B cell (primary cell): ENCODE data around the gene DCTD. TPM values are rescaled to one million over a fixed set of nuclear protein-coding genes. Genes with fewer than 3 reads are reported as not detected.

Source experiments
- ATAC-seq: fragments of 200-7000 bp; cut with Tn5 transposase; one replicate; pipeline ENCODE4 v1.10.0; 2021; ENCODE audit warnings: low read depth, mild to moderate bottlenecking, moderate number of reproducible peaks, moderate library complexity
- CTCF ChIA-PET: fragments of 350-600 bp; sonication (Branson Sonifier 250); formaldehyde crosslinking; loops from one replicate; lab custom pipeline; 2021; ENCODE audit warnings: antibody characterized with exemption, inconsistent platforms; lab: Charles Lee
- POLR2A ChIA-PET: fragments of 350-600 bp; sonication (Branson Sonifier 250); formaldehyde crosslinking; loops from one replicate; lab custom pipeline; 2021; ENCODE audit warnings: antibody characterized with exemption; lab: Charles Lee
- DNase-seq: peaks from one replicate; pipeline ENCODE4 v3.0.0; 2013
- H2AFZ ChIP-seq: 2 replicates; pipeline ENCODE4 v1.6.1; 2012; ENCODE audit warnings: mild to moderate bottlenecking, low read depth, low read length; ENCODE audit not compliant: insufficient read depth, poor library complexity, severe bottlenecking
- H3K27ac ChIP-seq, 2 donors: 1 replicate in 1 of 2; 2 replicates in 1 of 2; pipeline ENCODE4 v1.5.1; 2012 to 2013; ENCODE audit warnings: low read length in 2 of 2, mild to moderate bottlenecking in 2 of 2, moderate library complexity in 1 of 2
- H3K27me3 ChIP-seq, 4 experiments: fragments of 200-600 bp in 1 of 4; sonication (generic) in 1 of 4; replicated peaks in 1 of 4; 1 replicate in 2 of 4; 2 replicates in 2 of 4; pipeline versions ENCODE4 v1.6.1 to v1.7.0; 2013 to 2016; ENCODE audit warnings: low read length in 3 of 4, mild to moderate bottlenecking in 2 of 4, mixed read lengths in 1 of 4, moderate library complexity in 1 of 4; ENCODE audit not compliant: insufficient read depth in 4 of 4, control insufficient read depth in 3 of 4; ENCODE audit errors: control extremely low read depth in 1 of 4
- H3K36me3 ChIP-seq, 2 experiments: replicated peaks in 1 of 2; 1 replicate in 1 of 2; 2 replicates in 1 of 2; pipeline versions ENCODE4 v1.6.1 to v1.7.1; 2013; ENCODE audit warnings: low read length in 1 of 2; ENCODE audit not compliant: insufficient read depth in 2 of 2, control insufficient read depth in 1 of 2; ENCODE audit errors: control extremely low read depth in 1 of 2, extremely low read depth in 1 of 2
- H3K4me1 ChIP-seq, 2 donors: fragments of 200-600 bp in 1 of 2; sonication (generic) in 1 of 2; 1 replicate in 1 of 2; 2 replicates in 1 of 2; pipeline versions ENCODE4 v1.5.1 to v1.6.1; 2013 to 2017; ENCODE audit warnings: low read length in 2 of 2; ENCODE audit not compliant: control insufficient read depth in 2 of 2, insufficient read depth in 2 of 2
- H3K4me2 ChIP-seq: replicated peaks from 2 replicates; pipeline ENCODE3; 2012; ENCODE audit warnings: mild to moderate bottlenecking, low read depth, low read length; ENCODE audit not compliant: poor library complexity, severe bottlenecking
- H3K4me3 ChIP-seq, 5 experiments: fragments of 200-600 bp in 1 of 5; sonication (generic) in 1 of 5; 1 replicate in 3 of 5; 2 replicates in 2 of 5; pipeline versions ENCODE4 v1.5.1 to v1.7.0; 2011 to 2016; ENCODE audit warnings: low read length in 4 of 5, mild to moderate bottlenecking in 4 of 5, low read depth in 2 of 5, control low read depth in 1 of 5, moderate library complexity in 1 of 5; ENCODE audit not compliant: insufficient read depth in 1 of 5; ENCODE audit errors: control extremely low read depth in 1 of 5, extremely low read depth in 1 of 5
- H3K79me2 ChIP-seq: fragments of 200-600 bp; sonication (generic); one replicate; pipeline ENCODE4 v1.6.0; 2016; ENCODE audit warnings: low read length; ENCODE audit not compliant: control insufficient read depth, insufficient read depth
- H3K9ac ChIP-seq: fragments of 200-600 bp; sonication (generic); 2 replicates; pipeline ENCODE4 v1.6.1; 2017; ENCODE audit warnings: mild to moderate bottlenecking, low read length, moderate library complexity
- H3K9me3 ChIP-seq, 3 donors: one replicate each; pipeline versions ENCODE4 v1.6.1 to v1.7.1; 2013; ENCODE audit warnings: low read length in 2 of 3; ENCODE audit not compliant: control insufficient read depth in 2 of 3, insufficient read depth in 1 of 3; ENCODE audit errors: control extremely low read depth in 1 of 3
- H4K20me1 ChIP-seq: 2 replicates; pipeline ENCODE4 v1.6.0; 2012; ENCODE audit warnings: mild to moderate bottlenecking, low read length; ENCODE audit not compliant: insufficient read depth, control insufficient read depth, poor library complexity, severe bottlenecking
- H3K27ac Mint-ChIP-seq: one replicate; pipeline ENCODE4 v1.8.0; 2021; ENCODE audit warnings: mixed read lengths
- H3K27me3 Mint-ChIP-seq: one replicate; pipeline ENCODE4 v1.8.0; 2021; ENCODE audit warnings: mixed read lengths
- H3K4me1 Mint-ChIP-seq: one replicate; pipeline ENCODE4 v1.8.0; 2021; ENCODE audit warnings: mixed read lengths
- H3K4me3 Mint-ChIP-seq: one replicate; pipeline ENCODE4 v1.8.0; 2021; ENCODE audit warnings: mixed read lengths
- H3K9me3 Mint-ChIP-seq: one replicate; pipeline ENCODE4 v1.8.0; 2022; ENCODE audit warnings: mixed read lengths; ENCODE audit not compliant: insufficient read depth
- EZH2 ChIP-seq: IDR thresholded peaks from 2 replicates; pipeline ENCODE4 v1.6.1; 2012; ENCODE audit warnings: borderline replicate concordance, low read depth, mild to moderate bottlenecking, moderate library complexity, low read length; ENCODE audit not compliant: insufficient read depth, poor library complexity, severe bottlenecking
- WGBS: methylation state at CpG from one replicate; pipeline ENCODE4 v1.1.5; 2013; ENCODE audit warnings: missing lambda C conversion rate; ENCODE audit not compliant: insufficient coverage; 5-methylcytosine and 5-hydroxymethylcytosine counted together
- intact Hi-C: fragments of 100-400 bp; cut with micrococcal nuclease; formaldehyde crosslinking; loops from one replicate; pipeline ENCODE4 v1.10.0; 2022
- polyA plus RNA-seq: library from polyadenylated mRNA; depleted of rRNA; stranded (reverse); fragments of >200 nt; gene quantifications from 2 replicates; pipeline ENCODE4 v1.2.3, GENCODE V29; 2012
- total RNA-seq, 2 donors: library from RNA; stranded (reverse); fragments of 120-200 nt in 1 of 2; gene quantifications; 1 replicate in 1 of 2; 2 replicates in 1 of 2; pipeline versions ENCODE4 v1.2.3 to v1.2.4, GENCODE V29; 2013 to 2022
- TF ChIP-seq, protein P1 (sequence below): fragments of 200-600 bp; IDR thresholded peaks from one replicate; pipeline ENCODE4 v1.8.0; 2022; ENCODE audit warnings: antibody characterized with exemption, mild to moderate bottlenecking

DCTD gene
- total and polyA plus RNA-seq, 2 donors (not counting 1 experiment from before 2014, with no cell fraction given), result 61.0 to 75.8 TPM

DNA sequence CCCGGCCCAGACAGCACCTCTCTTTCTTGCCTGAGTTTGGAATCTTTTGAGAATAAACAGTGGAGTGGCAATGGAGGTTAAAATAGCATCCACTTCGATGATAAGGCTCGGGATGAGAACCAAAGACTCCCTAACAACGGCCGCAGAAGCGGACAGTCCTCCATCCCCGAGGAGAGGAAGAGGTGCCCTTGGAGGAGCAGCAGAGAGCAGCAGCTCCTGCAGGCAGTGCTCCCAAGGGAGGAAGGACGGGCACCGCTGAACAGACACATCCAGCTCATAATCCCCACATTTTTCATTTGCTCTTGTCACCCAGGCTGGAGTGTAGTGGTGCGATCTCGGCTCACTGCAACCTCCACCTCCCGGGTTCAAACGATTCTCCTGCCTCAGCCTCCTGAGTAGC is 61.3 kb downstream of the DCTD start:
- CTCF ChIA-PET, result interaction anchor here (0.6 kb wide), 1 partner anchor 46 kb away, joined by 5 read pairs; no protein-coding TSS in a partner anchor
- Mint-ChIP-seq H3K9me3 (peaks cover 17% of the 10 kb centered on the region), H3K4me1 (no peaks in the 10 kb centered on the region), H3K27me3 (peaks cover 10% of the 10 kb centered on the region), H3K4me3 (no peak overlapping the region), H3K27ac (no peak overlapping the region)
- Histone ChIP-seq H3K36me3 (no peaks in the 10 kb centered on the region), H2AFZ (no peak overlapping the region), H3K4me1 (no peaks in the 10 kb centered on the region), H3K9ac (no peak overlapping the region), H4K20me1 (no peaks in the 10 kb centered on the region), H3K9me3 (peaks cover 0 to 39% (median 6%) of the 10 kb centered on the region in 3 donors), H3K4me3 (no peak overlapping the region), H3K4me2 (no peak overlapping the region), H3K79me2 (no peaks in the 10 kb centered on the region), H3K27me3 (peaks cover 0 to 10% (median 4%) of the 10 kb centered on the region in 4 experiments), H3K27ac (no peak overlapping the region)
- no peak for DNase-seq
- TF ChIP-seq, protein P1, sequence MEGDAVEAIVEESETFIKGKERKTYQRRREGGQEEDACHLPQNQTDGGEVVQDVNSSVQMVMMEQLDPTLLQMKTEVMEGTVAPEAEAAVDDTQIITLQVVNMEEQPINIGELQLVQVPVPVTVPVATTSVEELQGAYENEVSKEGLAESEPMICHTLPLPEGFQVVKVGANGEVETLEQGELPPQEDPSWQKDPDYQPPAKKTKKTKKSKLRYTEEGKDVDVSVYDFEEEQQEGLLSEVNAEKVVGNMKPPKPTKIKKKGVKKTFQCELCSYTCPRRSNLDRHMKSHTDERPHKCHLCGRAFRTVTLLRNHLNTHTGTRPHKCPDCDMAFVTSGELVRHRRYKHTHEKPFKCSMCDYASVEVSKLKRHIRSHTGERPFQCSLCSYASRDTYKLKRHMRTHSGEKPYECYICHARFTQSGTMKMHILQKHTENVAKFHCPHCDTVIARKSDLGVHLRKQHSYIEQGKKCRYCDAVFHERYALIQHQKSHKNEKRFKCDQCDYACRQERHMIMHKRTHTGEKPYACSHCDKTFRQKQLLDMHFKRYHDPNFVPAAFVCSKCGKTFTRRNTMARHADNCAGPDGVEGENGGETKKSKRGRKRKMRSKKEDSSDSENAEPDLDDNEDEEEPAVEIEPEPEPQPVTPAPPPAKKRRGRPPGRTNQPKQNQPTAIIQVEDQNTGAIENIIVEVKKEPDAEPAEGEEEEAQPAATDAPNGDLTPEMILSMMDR, result no peak
- TF ChIP-seq EZH2, result no peak
- POLR2A ChIA-PET, result no interaction called here
- WGBS, result 95% methylated on average over 9 of the region's 13 CpGs
- no peak for ATAC-seq
- intact Hi-C loops, result no loop called here

- peaks cover 0 to 8% (median 4%) of the 10 kb centered on the region in 4 experiments for H3K27me3 ChIP-seq
- H2AFZ ChIP-seq, result no peak overlapping the region
- H3K9me3 Mint-ChIP-seq, result peaks cover 17% of the 10 kb centered on the region
- WGBS, result 94% methylated on average over 11 of the region's 12 CpGs
- H3K27ac Mint-ChIP-seq, result no peak overlapping the region
- CTCF ChIA-PET, result interaction anchor here (0.6 kb wide), 1 partner anchor 47 kb away, joined by 5 read pairs; no protein-coding TSS in a partner anchor
- H4K20me1 ChIP-seq, result no peaks in the 10 kb centered on the region
- no peaks in the 10 kb centered on the region for H3K4me1 Mint-ChIP-seq
- POLR2A ChIA-PET, result no interaction called here
- no peaks in the 10 kb centered on the region for H3K36me3 ChIP-seq
- intact Hi-C loops, result no loop called here
- no peak overlapping the region for H3K4me3 ChIP-seq
- peaks cover 0 to 35% (median 6%) of the 10 kb centered on the region in 3 donors for H3K9me3 ChIP-seq
- TF ChIP-seq, protein P1, result no peak
- TF ChIP-seq EZH2, result no peak
- no peak overlapping the region for H3K4me3 Mint-ChIP-seq
- no peak overlapping the region for H3K9ac ChIP-seq
- peaks cover 11% of the 10 kb centered on the region for H3K27me3 Mint-ChIP-seq
- DNase-seq (no peak), ATAC-seq (no peak)
- H3K4me2 ChIP-seq, result no peak overlapping the region
- H3K79me2 ChIP-seq, result no peaks in the 10 kb centered on the region
- H3K4me1 ChIP-seq, result no peaks in the 10 kb centered on the region
- H3K27ac ChIP-seq, result no peak overlapping the region
Observed at GRCh38 chr4:182855312-182855711, 61.9 kb downstream of the DCTD start.
